ENCODE results near the gene DUT. TPM values are rescaled to one million over a fixed set of nuclear protein-coding genes. Genes with fewer than 3 reads are reported as not detected.

DUT gene
- polyA plus RNA-seq (ENCODE audit: insufficient read length in 3 of 3) = 100 to 1,000 TPM; 138 to 149 (median 141) TPM

- DNase-seq (ENCODE audit: low read depth in 3 of 3, low spot score in 2 of 3) = peak; percentile 63 to 68 (median 65)
These were observed at the start of gene DUT for GRCh38 chr15:48330855-48331795. Gene DUT, plus strand, starts transcription at chr15:48331429. Its CDS starts 87 bp downstream, at chr15:48331516.

- no peak for DNase-seq (ENCODE audit: low read depth in 3 of 3, low spot score in 2 of 3)
These were observed 49.6 kb upstream of the DUT start for GRCh38 chr15:48281674-48282073.

- DNase-seq (ENCODE audit: low read depth in 3 of 3, low spot score in 2 of 3) = no peak
These were observed 49.0 kb upstream of the DUT start for GRCh38 chr15:48282216-48282615.

- DNase-seq (ENCODE audit: low read depth in 3 of 3, low spot score in 2 of 3) = no peak
These were observed 47.7 kb upstream of the DUT start for GRCh38 chr15:48283396-48284145.

GRCh38 chr15:48285329-48286214 is 45.7 kb upstream of the DUT start:
- peak; percentile 75 to 85 (median 82) for DNase-seq (ENCODE audit: low read depth in 3 of 3, low spot score in 2 of 3)

- DNase-seq (ENCODE audit: low read depth in 3 of 3, low spot score in 2 of 3) = no peak
These were observed 41.6 kb upstream of the DUT start for GRCh38 chr15:48289628-48290027.

- DNase-seq (ENCODE audit: low read depth in 3 of 3, low spot score in 2 of 3) = no peak
These were observed 38.8 kb upstream of the DUT start for GRCh38 chr15:48292458-48292857.

- no peak for DNase-seq (ENCODE audit: low read depth in 3 of 3, low spot score in 2 of 3)
These were observed 33.6 kb upstream of the DUT start for GRCh38 chr15:48297668-48298067.

- no peak for DNase-seq (ENCODE audit: low read depth in 3 of 3, low spot score in 2 of 3)
These were observed 32.3 kb upstream of the DUT start for GRCh38 chr15:48298914-48299313.

- DNase-seq (ENCODE audit: low read depth in 3 of 3, low spot score in 2 of 3) = no peak
These were observed 31.2 kb upstream of the DUT start for GRCh38 chr15:48300038-48300437.

GRCh38 chr15:48304398-48304797 is 26.8 kb upstream of the DUT start:
- no peak for DNase-seq (ENCODE audit: low read depth in 3 of 3, low spot score in 2 of 3)

- DNase-seq (ENCODE audit: low read depth in 3 of 3, low spot score in 2 of 3) = no peak
These were observed 24.6 kb upstream of the DUT start for GRCh38 chr15:48306639-48307038.

GRCh38 chr15:48307586-48307985 is 23.6 kb upstream of the DUT start:
- DNase-seq (ENCODE audit: low read depth in 3 of 3, low spot score in 2 of 3) = no peak

GRCh38 chr15:48309740-48310139 is 21.5 kb upstream of the DUT start:
- DNase-seq (ENCODE audit: low read depth in 3 of 3, low spot score in 2 of 3) = no peak

GRCh38 chr15:48313216-48313615 is 18.0 kb upstream of the DUT start:
- DNase-seq (ENCODE audit: low read depth in 3 of 3, low spot score in 2 of 3) = no peak

- no peak for DNase-seq (ENCODE audit: low read depth in 3 of 3, low spot score in 2 of 3)
These were observed 16.2 kb upstream of the DUT start for GRCh38 chr15:48315041-48315440.

GRCh38 chr15:48317221-48317620 is 14.0 kb upstream of the DUT start:
- no peak for DNase-seq (ENCODE audit: low read depth in 3 of 3, low spot score in 2 of 3)

- no peak for DNase-seq (ENCODE audit: low read depth in 3 of 3, low spot score in 2 of 3)
These were observed 13.1 kb upstream of the DUT start for GRCh38 chr15:48318131-48318530.

- DNase-seq (ENCODE audit: low read depth in 3 of 3, low spot score in 2 of 3) = no peak
These were observed 7.9 kb upstream of the DUT start for GRCh38 chr15:48323294-48323693.

GRCh38 chr15:48324949-48325348 is 6.3 kb upstream of the DUT start:
- DNase-seq (ENCODE audit: low read depth in 3 of 3, low spot score in 2 of 3) = no peak

- DNase-seq (ENCODE audit: low read depth in 3 of 3, low spot score in 2 of 3) = no peak
These were observed 5.8 kb upstream of the DUT start for GRCh38 chr15:48325400-48325799.

All from right renal cortex interstitium (tissue), 3 donors.